Ramos (cell line): ENCODE measurements around the gene TMEM81.

Source experiments
- in situ Hi-C: fragments of 300-500 bp; cut with MboI; formaldehyde crosslinking; loops from one replicate; pipeline ENCODE4 v1.14.3; 2022; ENCODE audit warnings: low sequenced_read_pairs; ENCODE audit not compliant: unreplicated experiment

The TMEM81 gene

DNA sequence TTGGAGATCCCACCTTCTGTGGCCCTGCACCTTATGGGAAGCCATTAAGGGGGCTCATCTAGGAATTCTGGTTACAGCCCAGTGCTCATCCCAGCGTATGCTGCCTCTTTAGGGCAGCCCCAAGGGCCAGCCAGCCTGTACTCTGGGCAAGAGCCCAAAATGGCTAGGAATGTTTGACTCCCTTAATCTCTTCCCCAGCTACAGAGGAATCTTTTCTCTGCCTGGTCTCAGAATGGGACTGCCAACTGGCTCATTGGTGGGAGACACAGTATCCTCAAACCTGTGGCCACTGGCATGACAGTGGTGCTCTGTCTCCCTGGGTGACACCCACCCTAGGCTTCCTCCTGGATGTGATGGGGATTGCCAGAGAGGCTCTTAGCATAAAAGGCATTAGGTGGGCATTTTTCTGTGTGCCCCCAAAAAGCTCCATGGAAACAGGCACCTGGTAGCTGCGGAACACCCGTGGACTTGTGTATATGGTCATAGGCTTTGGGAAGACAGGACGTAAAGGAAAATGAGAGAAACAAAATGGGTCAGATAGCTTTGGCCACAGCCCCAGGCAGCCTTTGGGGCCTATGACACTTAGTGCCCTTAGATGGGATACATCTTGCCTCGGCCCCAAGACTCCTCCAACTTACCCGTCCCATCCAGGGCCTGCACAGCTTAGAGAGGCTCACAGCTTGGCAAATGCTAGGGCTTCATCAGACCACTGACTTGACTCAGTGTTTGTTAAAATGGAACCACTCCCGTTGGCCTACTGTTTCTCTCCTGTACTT is 6.9 kb downstream of the TMEM81 start:
- in situ Hi-C loops, result no loop called here

DNA sequence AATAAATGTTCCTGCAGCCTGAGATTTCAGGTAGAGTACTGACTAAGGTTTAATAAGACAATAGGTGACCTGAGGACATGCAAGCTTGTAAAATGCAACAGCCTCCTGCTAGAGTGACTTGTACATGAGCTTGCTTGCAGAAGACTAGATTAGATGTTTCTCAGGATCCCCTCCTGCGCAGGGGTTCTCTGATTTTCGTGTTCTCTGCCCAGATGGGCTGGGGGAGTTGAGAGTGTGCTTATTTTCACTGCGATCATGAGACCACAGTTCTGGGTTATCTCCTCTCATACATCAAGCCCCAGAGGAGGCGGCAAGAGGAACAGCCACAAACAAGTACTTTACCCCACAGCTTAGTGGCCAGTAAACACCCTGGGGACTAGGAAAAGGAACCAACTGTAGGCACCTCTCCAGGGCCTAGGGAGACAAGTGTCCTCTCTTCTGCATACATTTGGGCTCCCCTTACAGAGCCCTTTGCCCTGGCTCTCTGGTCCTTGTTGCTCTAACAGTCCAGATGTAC is 8.0 kb downstream of the TMEM81 start:
- in situ Hi-C loops, result no loop called here

DNA sequence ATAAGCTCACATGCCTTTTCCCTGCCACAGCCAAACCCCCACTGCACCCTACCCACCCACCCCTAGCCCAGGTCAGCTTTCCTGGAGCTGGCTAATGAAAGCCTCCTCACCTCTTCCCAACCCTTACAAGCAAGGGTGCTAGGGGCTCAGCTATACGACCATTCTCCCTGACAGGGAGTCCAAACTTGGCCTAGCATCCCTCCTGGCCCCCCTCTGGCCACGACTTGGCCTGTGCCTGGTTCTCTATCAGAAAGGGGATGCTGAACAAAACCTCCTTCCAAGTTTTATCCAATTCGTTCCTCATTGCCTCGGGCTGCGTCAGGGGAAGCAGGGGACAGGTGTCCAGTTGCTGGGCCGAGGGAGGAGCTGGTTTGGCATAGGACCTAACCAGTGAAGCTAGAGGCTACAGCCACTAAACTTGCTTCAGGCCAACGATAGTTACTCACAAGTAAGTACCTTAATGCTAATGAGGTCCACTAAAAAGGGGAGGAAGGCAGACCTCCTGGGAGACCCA is 8.6 kb downstream of the TMEM81 start:
- in situ Hi-C loops, result no loop called here

DNA sequence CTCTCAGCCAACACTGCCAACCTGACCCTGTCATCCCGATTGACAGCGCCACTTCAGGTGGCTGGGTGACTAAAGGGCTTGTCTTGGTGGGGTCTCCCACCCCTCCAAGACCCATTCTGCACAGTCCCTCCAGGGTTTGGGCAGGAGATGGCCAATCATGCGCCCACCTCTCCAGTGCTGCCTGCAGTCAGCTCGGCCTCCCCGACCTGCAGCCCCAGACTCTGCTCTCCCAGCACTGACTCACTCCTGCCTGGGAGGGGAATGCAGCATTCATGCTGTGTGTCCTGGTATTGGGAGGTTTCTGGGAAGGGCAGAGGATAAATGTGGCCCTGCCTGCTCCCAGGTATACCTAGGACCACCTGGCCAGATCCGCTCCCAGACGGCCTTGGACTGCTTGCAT is 9.7 kb downstream of the TMEM81 start:
- in situ Hi-C loops, result no loop called here

DNA sequence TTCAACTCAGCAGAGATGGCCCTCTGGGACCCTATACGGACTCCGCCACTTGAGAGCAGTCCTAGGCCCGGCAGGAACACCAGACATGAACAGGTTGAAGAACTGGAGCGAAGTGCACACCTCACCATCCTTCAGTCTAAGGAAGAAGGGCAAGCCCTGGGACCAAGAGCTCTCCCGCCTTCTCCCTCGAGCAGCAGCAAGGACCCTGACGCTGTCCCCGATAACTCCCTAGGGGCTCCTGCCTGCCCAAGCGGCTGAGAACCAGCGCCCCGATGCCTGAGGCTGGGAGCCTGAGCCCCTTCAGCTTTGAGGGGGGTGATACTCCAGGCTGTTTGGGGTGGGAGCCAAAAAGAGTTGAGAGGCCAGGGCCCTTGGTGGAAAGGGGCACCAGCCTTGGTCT is 10.2 kb downstream of the TMEM81 start:
- in situ Hi-C loops, result no loop called here

DNA sequence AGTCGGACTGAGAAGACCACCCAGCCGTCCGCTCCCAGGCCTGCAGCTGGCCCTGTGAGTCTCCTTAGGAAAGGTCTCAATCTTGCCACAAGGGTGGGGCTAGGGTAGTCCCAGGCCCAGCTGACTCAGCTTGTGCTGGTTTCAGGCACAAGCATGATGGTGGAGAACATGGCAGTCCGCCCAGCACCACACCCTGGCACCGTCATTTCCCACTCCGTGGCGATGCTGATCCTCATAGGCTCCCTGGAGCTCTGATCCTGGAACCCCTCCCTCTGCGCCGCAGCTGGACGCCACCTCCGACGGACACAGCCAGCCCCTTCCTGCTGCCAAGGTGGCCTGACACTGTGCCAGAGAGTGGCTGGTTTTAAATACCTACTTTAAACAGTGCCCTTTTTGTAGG is 10.7 kb downstream of the TMEM81 start:
- in situ Hi-C loops, result no loop called here

DNA sequence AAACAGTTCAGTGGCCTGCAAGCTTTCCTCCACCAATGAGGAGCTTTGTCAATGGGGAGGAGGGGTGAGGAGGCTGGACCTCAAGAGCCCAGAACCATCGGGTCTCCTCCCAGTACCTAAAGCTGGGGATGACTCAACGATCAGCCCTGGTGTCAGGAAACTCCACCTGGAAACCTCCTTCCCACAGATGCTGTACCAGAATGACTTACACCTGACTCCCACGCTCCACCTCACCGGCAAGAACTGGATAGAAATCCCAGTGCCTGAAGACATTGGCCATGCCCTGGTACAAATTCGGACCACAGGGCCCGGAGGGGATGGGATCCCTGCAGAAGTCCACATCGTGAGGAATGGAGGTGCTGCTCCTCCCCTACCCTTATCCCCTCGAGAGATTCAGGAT is 11.4 kb downstream of the TMEM81 start:
- in situ Hi-C loops, result no loop called here

DNA sequence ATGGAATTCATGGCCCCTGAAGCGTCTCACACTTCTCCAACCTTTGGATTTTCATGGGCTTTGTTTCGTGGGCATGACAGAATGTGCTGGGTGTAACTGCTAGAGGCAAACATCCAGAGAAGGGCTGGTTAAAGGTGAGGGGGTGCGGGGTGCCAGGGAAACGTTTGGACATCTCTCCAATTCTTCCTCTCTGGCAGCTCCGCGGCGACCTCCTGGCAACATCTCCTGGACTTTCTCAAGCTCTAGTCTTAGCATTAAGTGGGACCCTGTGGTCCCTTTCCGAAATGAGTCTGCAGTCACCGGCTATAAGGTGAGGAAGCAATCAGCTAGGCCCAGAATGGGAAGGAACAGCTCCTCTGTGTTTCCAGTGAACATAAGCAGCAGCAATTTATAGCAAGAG is 12.0 kb downstream of the TMEM81 start:
- in situ Hi-C loops, result no loop called here

DNA sequence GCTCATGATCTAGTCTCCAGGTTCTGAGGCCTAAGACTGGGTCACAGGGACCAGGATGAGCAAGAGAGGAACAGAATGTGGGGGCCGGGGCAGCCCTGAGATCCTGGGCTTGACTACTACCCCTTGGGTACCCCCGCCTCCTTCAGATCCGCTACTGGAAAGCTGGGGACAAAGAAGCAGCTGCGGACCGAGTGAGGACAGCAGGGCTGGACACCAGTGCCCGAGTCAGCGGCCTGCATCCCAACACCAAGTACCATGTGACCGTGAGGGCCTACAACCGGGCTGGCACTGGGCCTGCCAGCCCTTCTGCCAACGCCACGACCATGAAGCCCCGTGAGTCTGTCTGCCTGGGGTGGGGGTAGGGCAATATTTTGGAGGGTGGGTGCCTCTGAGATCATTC is 12.5 kb downstream of the TMEM81 start:
- in situ Hi-C loops, result no loop called here

DNA sequence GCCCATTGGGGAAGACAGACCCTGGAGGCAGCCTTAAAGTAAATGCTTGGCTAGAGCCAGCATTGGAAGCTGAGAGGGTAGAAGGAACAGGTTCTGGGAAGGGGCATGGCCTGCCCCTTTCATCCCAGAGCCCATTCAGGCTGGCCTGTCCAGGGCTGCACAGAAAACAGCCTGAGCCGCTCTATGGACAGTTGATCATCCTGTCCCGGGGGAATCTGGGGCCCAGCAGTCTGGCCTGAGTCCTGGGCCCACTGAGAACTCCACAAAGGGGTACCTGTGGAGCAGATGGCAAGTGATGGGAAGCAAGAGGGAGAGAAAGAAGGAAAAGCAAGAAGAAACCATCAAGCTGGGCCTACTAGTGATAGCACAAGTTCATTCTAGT is 13.2 kb downstream of the TMEM81 start:
- in situ Hi-C loops, result no loop called here

DNA sequence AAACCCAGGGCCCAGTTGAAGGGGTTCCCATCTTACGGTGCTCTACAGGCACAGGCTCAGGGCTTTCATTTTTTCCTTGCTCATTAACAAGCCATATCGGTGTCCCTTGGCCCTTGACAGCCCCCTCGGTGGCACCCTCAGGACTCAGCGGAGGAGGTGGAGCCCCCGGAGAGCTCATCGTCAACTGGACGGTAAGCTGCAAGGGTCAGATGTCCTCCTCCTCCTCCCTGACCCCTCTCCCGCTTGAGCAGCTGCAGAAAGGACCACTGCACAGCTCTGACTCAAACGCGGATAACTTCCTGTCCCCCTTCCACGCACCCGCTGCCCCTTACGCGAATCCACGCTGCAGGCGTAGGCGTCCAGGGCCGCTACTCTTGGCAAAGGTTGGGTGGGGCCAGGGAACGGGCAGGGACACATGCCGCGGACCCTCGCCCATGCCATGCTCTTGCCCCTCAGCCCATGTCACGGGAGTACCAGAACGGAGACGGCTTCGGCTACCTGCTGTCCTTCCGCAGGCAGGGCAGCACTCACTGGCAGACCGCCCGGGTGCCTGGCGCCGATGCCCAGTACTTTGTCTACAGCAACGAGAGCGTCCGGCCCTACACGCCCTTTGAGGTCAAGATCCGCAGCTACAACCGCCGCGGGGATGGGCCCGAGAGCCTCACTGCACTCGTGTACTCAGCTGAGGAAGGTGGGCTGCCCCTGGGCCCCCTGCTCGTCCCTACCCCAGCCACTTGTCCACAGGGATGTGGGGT is 14.7 kb downstream of the TMEM81 start:
- in situ Hi-C loops, result no loop called here

DNA sequence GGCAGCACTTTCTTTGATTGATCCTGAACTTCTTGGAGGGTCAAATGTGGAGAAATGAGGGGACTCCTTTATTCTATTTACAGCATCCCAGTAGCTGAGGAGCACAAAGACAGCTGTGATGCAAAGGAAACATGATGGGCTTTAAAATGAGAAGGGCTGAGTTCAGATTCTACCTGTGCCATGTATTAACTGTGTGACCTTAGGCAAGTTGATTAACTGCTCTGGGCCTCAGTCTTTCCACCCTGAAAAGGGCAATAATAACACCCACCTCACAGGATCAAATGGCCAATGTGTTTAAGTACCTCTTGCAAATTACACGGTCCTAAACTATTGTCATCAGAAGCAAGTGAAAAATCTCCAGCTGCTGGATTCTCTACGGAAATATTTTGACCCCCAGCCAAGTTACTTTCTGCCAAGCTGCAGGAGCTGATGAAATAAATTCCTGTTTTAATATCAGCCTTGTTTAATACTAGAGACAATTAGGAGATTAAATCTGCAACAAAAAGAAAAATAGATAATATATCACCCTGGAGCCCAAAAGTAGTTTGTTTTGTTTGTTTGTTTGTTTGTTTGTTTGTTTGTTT is 15.7 kb downstream of the TMEM81 start:
- in situ Hi-C loops, result no loop called here

DNA sequence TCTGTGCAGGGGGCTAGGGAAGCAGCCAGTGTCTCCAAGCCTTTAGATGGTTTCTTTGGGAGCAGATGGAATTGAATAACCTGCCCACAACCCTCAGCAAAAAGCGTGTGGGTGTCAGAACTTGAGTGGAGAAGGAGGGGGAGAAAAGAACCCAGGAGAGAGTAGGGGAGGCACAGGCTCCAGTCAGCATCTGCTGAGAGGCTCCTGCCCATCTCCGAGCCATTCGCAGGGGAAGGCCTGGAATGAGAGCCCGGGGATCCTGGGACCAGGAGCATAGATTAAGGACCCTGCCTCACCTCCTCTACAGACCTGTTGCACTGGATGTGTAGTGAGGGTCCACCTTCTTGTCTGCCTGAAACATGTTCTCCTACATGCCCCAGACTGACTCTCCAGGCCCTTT is 16.3 kb downstream of the TMEM81 start:
- in situ Hi-C loops, result no loop called here

DNA sequence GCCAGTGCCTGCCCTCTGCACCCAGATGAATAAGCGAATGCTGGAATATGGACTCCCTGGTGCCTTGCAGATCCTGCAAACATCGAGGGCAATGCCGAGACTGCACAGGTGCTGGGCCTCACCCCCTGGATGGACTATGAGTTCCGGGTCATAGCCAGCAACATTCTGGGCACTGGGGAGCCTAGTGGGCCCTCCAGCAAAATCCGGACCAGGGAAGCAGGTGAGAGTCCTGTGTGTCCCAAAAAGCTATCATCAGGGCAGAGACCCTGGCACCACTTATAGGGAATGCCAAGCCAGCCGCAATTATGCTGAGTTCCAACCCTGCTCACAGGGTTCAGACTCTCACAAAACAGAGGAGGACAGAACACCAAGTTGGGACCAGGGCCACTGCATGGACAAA is 17.2 kb downstream of the TMEM81 start:
- in situ Hi-C loops, result no loop called here

DNA sequence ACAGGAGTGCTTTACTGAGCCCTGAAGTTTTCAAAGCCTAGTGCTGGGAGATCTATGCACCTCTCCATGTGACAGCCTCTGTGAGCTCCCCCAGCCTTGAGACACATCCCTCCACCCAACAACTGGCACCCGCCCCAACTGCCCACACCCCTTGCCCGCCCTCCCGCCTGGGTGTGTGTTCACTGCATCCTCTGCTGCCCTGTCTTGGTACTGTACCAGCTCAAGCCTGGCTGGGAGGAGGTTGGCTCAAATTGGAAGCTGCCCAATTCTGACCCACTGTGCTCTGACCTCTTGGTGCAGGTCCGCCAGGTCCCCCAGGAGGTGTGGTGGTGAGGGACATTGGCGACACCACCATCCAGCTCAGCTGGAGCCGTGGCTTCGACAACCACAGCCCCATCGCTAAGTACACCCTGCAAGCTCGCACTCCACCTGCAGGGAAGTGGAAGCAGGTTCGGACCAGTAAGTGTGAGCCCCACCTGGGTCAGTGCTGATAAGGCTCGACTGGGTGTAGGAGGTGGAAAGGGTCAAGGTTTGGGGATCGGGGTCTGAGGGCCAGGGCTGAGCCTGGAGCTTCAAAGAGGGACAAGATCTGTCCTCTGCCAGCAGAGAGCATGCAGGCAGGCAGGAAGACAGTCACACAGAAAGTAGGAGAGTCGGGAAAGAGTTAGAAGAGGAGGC is 18.0 kb downstream of the TMEM81 start:
- in situ Hi-C loops, result no loop called here

DNA sequence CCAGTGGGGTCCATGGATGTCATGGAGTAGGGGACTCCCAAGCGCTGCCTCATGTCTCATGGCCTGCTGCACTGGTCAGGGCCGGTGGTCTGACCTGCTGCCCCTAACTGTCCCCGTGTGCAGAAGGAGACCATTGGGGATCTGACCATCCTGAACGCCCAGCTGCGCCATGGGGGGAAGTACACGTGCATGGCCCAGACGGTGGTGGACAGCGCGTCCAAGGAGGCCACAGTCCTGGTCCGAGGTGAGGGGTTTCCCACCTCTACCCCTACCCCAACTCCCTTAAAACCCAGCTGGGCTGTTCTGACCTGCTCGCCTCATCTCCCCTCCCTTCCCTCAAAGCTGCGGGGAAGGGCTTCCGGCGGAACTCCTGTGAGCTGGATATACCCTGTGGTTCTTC is 18.6 kb downstream of the TMEM81 start:
- in situ Hi-C loops, result no loop called here

DNA sequence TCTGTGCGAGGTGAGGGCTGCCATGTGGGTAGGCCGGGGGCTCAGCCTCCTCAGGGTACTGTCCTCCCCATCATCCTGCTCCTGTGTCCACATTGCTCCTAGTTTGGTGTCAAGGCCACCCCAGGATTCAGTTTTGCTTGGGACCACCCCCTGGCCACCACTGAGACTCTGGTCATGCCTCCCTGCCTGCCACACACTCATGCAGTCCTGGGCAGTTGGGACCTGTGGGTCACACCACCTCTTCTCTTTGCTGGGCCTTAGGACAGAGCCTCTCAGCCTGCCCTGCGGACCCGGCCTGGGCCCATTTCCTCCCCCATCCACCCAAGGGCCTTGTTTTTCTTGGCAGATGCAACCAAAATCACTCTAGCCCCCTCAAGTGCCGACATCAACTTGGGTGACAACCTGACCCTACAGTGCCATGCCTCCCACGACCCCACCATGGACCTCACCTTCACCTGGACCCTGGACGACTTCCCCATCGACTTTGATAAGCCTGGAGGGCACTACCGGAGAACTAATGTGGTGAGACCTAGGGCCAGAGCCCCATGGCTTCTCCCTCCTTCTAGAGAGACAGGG is 19.4 kb downstream of the TMEM81 start:
- in situ Hi-C loops, result no loop called here

DNA sequence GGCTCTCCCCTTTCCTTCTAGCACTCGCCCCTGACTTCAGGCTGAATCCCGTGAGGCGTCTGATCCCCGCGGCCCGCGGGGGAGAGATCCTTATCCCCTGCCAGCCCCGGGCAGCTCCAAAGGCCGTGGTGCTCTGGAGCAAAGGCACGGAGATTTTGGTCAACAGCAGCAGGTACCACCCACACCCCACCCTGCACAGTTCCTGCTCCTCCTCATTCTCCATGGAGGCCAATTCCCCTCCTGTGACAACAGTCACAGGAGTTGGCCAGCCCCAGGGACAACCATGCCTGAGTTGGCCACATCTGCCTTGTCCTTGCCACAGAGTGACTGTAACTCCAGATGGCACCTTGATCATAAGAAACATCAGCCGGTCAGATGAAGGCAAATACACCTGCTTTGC is 20.0 kb downstream of the TMEM81 start:
- in situ Hi-C loops, result no loop called here

DNA sequence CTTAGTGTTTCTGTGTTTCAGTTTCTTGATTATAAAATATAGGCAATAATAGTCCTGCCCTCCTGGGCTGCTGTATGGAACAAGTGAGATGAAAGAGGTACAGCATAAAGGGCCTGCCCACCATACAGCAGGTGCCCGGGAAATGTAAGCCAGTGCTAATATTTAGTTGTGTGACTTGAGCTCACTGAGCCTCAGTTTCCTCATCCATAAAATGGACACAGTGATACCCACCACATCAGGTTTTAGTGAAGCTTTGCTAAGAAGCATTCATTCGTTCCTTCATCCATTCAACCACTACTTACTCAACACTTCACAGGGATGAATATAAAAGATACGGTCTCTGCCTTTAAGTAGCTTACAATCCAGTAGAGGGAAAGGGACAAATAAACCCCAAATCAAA is 21.4 kb downstream of the TMEM81 start:
- in situ Hi-C loops, result no loop called here

DNA sequence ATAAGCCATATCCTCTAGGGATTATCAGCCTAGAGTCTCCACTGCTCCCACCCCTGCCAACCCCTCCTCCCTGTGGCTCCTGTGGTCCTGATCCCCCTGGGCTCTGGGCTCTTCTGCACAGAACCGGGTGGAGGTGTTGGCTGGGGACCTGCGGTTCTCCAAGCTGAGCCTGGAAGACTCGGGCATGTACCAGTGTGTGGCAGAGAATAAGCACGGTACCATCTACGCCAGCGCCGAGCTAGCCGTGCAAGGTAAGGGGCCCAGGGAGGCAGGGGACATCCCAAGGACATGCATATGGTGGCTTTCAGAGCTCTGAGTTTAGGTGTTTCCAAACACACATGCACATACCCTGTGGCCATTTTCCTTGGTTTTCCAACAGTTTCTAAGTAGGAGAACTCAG is 21.9 kb downstream of the TMEM81 start:
- in situ Hi-C loops, result no loop called here
